ENCODE measurements around the gene CATSPERB. TPM values are rescaled to one million over a fixed set of nuclear protein-coding genes. Genes with fewer than 3 reads are reported as not detected.
"Not testable (repeated sequence)": the region's sequence is repeated elsewhere in the genome, so short reads cannot be mapped to it uniquely, and the experiment has no call there.

Gene CATSPERB
- total RNA-seq, 2 donors from 2014 or later, result 1.2 to 2.3 TPM

- intact Hi-C loops (cut with DNase I), result no loop called here
- DNase-seq (ENCODE audit: low spot score), result no peak
- no peaks in the 10 kb centered on the region for H3K36me3 ChIP-seq
Observed at GRCh38 chr14:91595736-91596135, 136.2 kb downstream of the CATSPERB start.

GRCh38 chr14:91593957-91594356, 137.9 kb downstream of the CATSPERB start:
- 100% methylated on average over 2 of the region's 2 CpGs for WGBS
- H3K4me1 ChIP-seq (replicated peaks); DNase-seq (ENCODE audit: low spot score); H3K9me3 ChIP-seq; H3K27me3 ChIP-seq (replicated peaks; ENCODE audit: insufficient read depth); H3K27ac ChIP-seq; intact Hi-C loops (cut with DNase I); H3K36me3 ChIP-seq; H3K4me3 ChIP-seq: not testable (repeated sequence)

More at GRCh38 chr14:91595736-91596135, 136.2 kb downstream of the CATSPERB start:
- Histone ChIP-seq H3K27me3 (replicated peaks; ENCODE audit: insufficient read depth) (no peaks in the 10 kb centered on the region), H3K9me3 (no peaks in the 10 kb centered on the region), H3K4me1 (replicated peaks) (no peaks in the 10 kb centered on the region), H3K4me3 (no peak overlapping the region), H3K27ac (no peak overlapping the region)
- 90% methylated on average over 1 of the region's 1 CpG for WGBS
- TF ChIP-seq POLR2AphosphoS5 (IDR thresholded peaks at IDR 0.05) (no peak), CTCF (IDR thresholded peaks at IDR 0.05) (no peak), POLR2A (IDR thresholded peaks at IDR 0.05) (no peak)

- H3K36me3 ChIP-seq, result no peaks in the 10 kb centered on the region
- 88% methylated on average over 1 of the region's 1 CpG for whole genome bisulfite sequencing
- intact Hi-C loops (cut with DNase I), result no loop called here
- no peak overlapping the region for H3K4me3 ChIP-seq
- TF ChIP-seq CTCF (IDR thresholded peaks at IDR 0.05), result no peak
- TF ChIP-seq POLR2AphosphoS5 (IDR thresholded peaks at IDR 0.05), result no peak
- DNase-seq (ENCODE audit: low spot score), result no peak
- no peaks in the 10 kb centered on the region for H3K4me1 ChIP-seq (replicated peaks)
- no peaks in the 10 kb centered on the region for H3K27me3 ChIP-seq (replicated peaks; ENCODE audit: insufficient read depth)
- no peak overlapping the region for H3K27ac ChIP-seq
- H3K9me3 ChIP-seq, result no peaks in the 10 kb centered on the region
Observed at GRCh38 chr14:91586410-91586809, 145.5 kb downstream of the CATSPERB start.

GRCh38 chr14:91585856-91586255, 146.0 kb downstream of the CATSPERB start:
- intact Hi-C loops (cut with DNase I), result no loop called here
- Histone ChIP-seq H3K9me3 (no peaks in the 10 kb centered on the region), H3K4me3 (no peak overlapping the region), H3K27ac (no peak overlapping the region), H3K4me1 (replicated peaks) (no peaks in the 10 kb centered on the region), H3K27me3 (replicated peaks; ENCODE audit: insufficient read depth) (no peaks in the 10 kb centered on the region), H3K36me3 (no peaks in the 10 kb centered on the region)
- no peak for DNase-seq (ENCODE audit: low spot score)
- TF ChIP-seq POLR2AphosphoS5 (IDR thresholded peaks at IDR 0.05), result no peak
- no peak for TF ChIP-seq CTCF (IDR thresholded peaks at IDR 0.05)
- TF ChIP-seq POLR2A (IDR thresholded peaks at IDR 0.05), result no peak

- Histone ChIP-seq H3K9me3 (no peaks in the 10 kb centered on the region), H3K27ac (no peak overlapping the region), H3K27me3 (replicated peaks; ENCODE audit: insufficient read depth) (no peaks in the 10 kb centered on the region), H3K4me3 (no peak overlapping the region), H3K36me3 (no peaks in the 10 kb centered on the region), H3K4me1 (replicated peaks) (no peaks in the 10 kb centered on the region)
- intact Hi-C loops (cut with DNase I), result no loop called here
- no peak for DNase-seq (ENCODE audit: low spot score)
- no peak for TF ChIP-seq POLR2A (IDR thresholded peaks at IDR 0.05)
- no peak for TF ChIP-seq CTCF (IDR thresholded peaks at IDR 0.05)
- no peak for TF ChIP-seq POLR2AphosphoS5 (IDR thresholded peaks at IDR 0.05)
- 84% methylated on average over 3 of the region's 3 CpGs for WGBS
Observed at GRCh38 chr14:91582761-91583160, 149.1 kb downstream of the CATSPERB start.
